Astrocyte of the cerebellum (primary cell): ENCODE data around the gene NPAS2.

Experiments used
- DNase-seq: peaks from one replicate; pipeline ENCODE4 v3.0.0-alpha.2; 2011; ENCODE audit warnings: low read depth
- H3K4me3 ChIP-seq: 2 replicates; pipeline ENCODE4 v1.5.1; 2011; ENCODE audit warnings: mild to moderate bottlenecking, low read depth, low read length, moderate library complexity
- in situ Hi-C: cut with HindIII; loops from 2 replicates; pipeline ENCODE4 v1.10.0; 2017; ENCODE audit warnings: low sequenced_read_pairs
- TF ChIP-seq, protein P1 (sequence below): IDR thresholded peaks from 2 replicates; pipeline ENCODE4 v1.5.1; 2012; ENCODE audit warnings: low read length, low read depth, moderate library complexity, mild to moderate bottlenecking; ENCODE audit errors: missing control alignments

The NPAS2 gene

GRCh38 chr2:100802066-100802465 is 17.9 kb upstream of the NPAS2 start:
- H3K4me3 ChIP-seq, result no peak overlapping the region
- peak; percentile 27 for DNase-seq
- TF ChIP-seq, protein P1, sequence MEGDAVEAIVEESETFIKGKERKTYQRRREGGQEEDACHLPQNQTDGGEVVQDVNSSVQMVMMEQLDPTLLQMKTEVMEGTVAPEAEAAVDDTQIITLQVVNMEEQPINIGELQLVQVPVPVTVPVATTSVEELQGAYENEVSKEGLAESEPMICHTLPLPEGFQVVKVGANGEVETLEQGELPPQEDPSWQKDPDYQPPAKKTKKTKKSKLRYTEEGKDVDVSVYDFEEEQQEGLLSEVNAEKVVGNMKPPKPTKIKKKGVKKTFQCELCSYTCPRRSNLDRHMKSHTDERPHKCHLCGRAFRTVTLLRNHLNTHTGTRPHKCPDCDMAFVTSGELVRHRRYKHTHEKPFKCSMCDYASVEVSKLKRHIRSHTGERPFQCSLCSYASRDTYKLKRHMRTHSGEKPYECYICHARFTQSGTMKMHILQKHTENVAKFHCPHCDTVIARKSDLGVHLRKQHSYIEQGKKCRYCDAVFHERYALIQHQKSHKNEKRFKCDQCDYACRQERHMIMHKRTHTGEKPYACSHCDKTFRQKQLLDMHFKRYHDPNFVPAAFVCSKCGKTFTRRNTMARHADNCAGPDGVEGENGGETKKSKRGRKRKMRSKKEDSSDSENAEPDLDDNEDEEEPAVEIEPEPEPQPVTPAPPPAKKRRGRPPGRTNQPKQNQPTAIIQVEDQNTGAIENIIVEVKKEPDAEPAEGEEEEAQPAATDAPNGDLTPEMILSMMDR, result no peak
- in situ Hi-C loops, result no loop called here

- H3K4me3 ChIP-seq, result no peak overlapping the region
- no peak for DNase-seq
- in situ Hi-C loops, result no loop called here
- TF ChIP-seq, protein P1, result no peak
Observed at GRCh38 chr2:100803334-100803733, 16.6 kb upstream of the NPAS2 start.

DNA sequence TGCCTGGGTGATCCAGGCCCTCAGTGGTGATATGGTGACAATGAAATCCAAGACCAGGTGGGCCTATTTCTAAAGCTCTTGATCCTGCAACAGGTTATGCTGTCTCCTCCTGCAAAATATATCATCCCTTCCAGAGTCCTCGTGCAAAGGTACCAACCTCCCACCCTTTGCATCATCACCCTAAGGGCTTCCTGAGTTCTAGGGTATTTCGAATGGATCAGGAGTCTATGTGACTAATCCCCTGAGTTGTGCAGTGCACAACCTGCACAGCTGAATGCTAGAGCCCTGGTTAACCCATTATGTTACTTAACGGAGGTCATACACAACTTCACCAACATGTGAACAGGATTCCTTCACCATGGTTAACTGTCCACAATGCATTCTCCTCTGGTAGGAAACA is 13.4 kb upstream of the NPAS2 start:
- DNase-seq, result no peak
- TF ChIP-seq, protein P1, result no peak
- in situ Hi-C loops, result no loop called here
- H3K4me3 ChIP-seq, result no peak overlapping the region

GRCh38 chr2:100807707-100808106 is 12.2 kb upstream of the NPAS2 start:
- in situ Hi-C loops, result no loop called here
- DNase-seq, result no peak
- no peak overlapping the region for H3K4me3 ChIP-seq
- TF ChIP-seq, protein P1, result no peak

- TF ChIP-seq, protein P1, result no peak
- in situ Hi-C loops, result no loop called here
- no peak overlapping the region for H3K4me3 ChIP-seq
- DNase-seq, result no peak
Observed at GRCh38 chr2:100808582-100808981, 11.4 kb upstream of the NPAS2 start.

DNA sequence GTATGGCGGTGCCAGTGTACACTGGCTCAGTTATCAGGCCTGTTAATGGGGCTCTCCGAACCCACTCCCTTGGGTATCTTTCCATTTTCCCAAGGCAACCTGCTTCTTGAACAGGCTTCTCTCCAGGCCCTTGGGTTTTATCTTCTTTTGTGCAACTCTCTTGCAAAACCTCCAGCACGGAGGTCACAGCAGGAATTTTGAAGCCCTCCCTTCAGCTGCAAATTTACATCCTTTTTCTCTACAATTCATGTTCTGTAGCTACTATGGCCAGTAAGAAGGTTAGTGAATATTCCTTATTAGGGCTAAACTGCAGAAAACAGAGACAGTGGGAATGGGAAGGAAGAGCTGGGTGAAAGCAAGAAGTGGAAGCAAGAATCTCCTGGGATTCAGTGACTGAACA is 10.4 kb upstream of the NPAS2 start:
- TF ChIP-seq, protein P1, result no peak
- in situ Hi-C loops, result no loop called here
- H3K4me3 ChIP-seq, result no peak overlapping the region
- DNase-seq, result no peak
